Stimulated activated naive CD4-positive, alpha-beta T cell treated with Interleukin-2 at 50 U/mL for 16 hours (primary cell): Measurements from ENCODE around the gene METTL17.
"Not testable (repeated sequence)": the region's sequence is repeated elsewhere in the genome, so short reads cannot be mapped to it uniquely, and the experiment has no call there.

Source experiments
- DNase-seq: peaks from one replicate; lab custom pipeline; 2025; lab: John Stamatoyannopoulos, UW

Gene METTL17

DNA sequence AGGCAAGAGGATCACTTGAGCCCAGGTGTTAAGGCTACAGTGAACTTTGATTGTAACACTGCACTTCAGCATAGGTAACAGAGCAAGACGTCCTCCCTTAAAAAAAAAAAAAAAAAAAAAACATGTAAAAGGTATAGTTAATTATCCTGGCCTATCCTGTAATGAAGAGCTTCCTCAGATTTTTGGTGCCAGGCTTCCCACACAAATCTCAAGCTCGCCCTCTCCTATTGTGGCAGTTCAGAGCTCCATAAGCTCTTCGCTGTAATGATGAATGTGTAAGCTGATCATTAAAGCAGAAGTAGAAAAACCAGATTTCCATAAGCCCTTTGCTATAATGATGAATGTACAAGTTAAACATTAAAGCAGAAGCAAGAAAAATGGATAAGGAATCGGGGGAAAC is 7.3 kb downstream of the METTL17 start:
- no peak for DNase-seq

- DNase-seq = no peak
Observed at GRCh38 chr14:20997564-20997963, 7.8 kb downstream of the METTL17 start.

DNA sequence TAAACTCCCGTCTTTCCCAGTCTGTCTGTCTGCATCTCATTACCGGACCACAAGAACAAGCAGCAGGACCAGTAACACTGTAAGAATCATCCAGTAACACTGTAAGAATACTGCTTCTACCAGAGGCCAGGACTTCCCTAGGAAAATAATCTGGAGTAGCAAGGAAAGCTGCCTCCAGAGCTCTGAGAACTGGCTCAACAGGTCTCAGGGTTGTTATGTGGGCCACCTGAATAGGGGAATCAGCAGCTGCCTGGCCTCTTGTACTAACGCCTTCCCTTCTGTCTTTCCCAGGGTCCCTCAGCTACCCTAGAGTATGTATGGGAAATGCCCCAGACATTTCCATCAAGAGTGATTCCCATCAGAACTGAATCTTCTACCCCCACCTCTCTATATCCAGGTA is 8.4 kb downstream of the METTL17 start:
- DNase-seq = no peak

DNA sequence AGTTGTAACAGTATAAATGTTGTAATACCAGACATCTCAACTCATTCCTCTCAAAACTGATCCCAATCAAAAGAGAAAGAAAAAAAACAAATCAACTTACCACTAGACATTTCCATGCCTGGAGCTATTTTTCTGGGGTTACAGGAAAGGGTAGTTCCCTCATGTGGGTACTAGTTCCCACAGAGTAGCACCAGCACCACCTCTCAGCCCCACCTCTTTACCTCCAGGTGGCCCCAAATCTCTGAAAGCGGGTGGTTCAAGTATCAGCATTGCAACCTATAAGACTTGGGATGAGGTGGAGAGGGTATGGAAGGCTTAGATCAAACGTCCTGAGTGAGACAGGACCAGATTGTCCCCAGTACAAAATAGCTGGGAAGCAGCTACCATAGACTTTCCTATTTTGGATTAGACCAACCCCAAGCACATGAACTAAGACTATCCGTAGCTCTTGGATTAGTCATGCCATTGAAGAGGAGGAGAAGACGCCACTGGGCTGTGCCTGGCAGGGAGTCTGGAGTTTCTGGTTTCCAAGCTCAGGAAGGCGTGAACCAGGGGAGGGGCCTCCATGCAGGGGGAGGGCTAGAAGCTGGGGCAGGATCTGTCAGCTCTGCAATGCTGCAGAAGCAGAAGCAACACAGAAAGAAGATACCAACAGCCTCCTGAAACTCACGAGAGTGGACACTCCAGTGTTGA is 9.0 kb downstream of the METTL17 start, which contains the start of gene SLC39A2:
Gene SLC39A2 (plus strand): TSS at position 620 of the 693 bp plus-strand sequence. CDS start 154 bp downstream, outside the sequence.
- no peak for DNase-seq

- no peak for DNase-seq
Observed at GRCh38 chr14:20999591-20999990, 9.8 kb downstream of the METTL17 start.

DNA sequence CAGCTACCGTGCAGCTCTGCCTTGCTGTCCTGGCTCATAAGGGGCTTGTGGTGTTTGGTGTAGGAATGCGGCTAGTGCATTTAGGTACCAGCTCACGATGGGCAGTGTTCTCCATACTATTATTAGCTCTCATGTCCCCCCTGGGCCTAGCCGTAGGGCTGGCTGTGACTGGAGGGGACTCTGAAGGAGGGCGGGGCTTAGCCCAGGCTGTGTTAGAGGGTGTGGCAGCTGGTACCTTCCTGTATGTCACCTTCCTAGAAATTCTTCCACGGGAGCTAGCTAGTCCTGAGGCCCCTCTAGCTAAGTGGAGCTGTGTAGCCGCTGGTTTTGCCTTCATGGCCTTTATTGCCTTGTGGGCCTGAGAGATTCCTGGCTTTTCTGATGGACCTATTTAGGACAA is 11.4 kb downstream of the METTL17 start:
- no peak for DNase-seq

DNA sequence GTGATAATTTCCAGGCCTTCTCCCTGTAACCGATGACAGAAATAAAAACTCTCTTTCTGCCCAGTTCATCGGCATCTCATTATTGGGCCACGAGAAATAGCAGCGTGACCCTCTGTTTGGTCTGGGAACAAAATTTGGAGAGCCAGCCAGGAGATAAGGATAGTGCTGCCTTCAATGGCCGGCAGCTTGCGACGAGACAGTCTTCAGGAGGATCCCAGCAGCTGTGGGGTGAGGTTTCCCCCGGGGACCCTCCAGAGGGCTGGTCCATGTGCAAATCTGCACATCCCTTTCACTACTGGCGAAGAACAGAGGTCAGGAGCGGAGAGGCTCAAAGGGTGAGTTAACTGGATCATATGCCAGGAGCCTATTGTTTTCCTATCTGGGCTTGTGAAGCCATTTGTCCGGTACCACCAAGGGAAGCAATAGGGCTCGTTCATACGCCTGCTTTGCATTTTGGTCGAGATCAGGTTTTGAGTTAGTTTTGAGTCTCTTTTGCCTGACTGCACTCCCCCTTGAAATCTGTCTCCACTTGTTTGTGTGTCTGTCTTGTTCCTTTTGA is 14.1 kb downstream of the METTL17 start:
- no peak for DNase-seq

GRCh38 chr14:21009721-21010120 is 19.9 kb downstream of the METTL17 start:
- not testable (repeated sequence) for DNase-seq

DNA sequence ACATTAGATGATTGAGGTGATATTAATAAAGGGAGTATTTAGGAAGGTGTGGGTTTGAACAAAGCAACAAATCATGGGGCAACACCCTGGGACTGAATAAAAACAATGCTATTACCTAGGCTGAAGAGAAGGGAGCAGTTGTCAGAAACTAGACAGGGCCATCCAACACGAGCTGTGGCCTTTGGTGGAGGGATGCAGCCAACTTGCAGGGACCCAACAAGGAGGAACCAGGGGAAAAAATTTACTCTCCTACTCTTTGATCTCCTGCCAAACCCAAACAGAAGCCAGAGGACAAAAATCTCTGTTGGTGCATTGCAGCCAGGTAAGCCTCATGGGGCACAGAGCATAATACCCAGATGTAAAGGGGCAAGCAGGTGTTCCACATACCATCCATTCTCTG is 21.4 kb downstream of the METTL17 start:
- no peak for DNase-seq

DNA sequence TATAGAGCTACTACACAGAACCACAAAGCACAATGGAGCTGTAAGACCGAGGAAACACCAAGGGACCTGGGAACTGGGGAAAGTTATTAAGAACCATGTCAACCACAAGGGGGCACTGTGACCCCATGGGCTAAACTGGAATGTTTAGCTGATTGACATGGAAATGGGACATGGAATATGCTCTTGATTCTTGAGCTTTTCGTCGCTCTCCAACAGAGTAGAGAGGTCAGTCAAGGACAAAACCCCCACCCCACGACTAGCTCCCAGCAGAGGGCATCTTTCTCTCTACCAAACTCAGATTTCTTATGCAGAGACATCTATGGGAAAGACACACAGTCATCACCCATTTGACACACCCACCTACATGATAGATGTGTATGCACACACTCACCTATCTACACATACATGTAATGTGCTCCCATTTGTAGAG is 25.0 kb downstream of the METTL17 start:
- peak; percentile 69 for DNase-seq

DNA sequence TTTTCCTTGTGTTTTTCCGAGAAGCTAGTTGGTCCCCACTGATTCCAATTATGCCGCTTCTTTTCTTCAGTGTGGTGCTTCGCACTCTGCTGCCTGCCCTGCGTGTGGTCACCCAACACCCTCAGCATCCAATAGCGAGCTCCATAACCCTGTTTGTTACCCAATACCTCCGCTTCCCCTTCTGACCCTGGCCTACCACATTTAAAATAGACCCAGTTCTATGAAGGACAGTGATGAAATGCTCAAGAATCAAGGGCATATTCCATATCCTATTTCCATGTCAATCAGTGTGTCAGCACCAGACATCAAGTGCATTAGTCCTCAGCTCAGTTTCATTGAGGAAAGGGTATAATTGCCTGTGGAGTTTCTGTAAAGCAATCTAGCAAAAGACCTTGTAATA is 25.5 kb downstream of the METTL17 start:
- DNase-seq = no peak

DNA sequence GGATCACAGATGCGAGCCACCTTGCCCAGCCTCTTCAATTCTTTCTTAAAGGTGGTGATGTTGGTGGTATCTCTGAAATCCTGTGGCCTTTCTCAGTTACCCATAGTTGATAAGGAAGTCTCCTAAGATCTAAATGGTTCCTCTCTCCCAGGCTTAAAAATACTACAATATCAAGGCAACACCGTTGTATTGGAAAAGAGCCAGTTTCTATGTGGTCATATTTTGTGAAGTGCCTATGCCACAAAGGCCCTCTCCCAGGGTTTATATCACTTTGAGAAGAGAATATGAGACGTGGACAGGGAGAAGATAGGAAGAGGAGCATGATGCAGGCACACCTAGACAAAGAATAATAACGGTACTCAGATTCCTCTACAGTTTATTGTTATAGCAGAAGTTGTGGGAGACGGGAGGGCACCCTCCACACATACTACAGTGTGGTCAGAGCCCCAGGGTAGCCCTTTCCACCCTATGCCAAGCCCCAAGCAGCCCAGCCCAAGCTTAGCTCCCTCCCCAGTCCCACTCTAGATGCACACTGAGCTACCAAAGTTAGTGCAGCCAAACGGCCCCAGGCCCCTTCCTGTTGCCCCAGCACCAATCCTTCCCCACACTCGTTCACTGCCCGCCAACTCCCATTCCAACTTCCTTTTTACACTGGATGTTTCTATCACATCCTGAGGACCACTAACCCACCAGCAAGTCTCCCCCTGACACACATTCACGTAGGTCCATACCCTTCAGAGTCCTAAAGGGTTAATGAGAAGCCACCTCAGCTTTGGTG is 26.8 kb downstream of the METTL17 start:
- DNase-seq = no peak

GRCh38 chr14:21017528-21018245 is 27.9 kb downstream of the METTL17 start:
- DNase-seq = no peak

DNA sequence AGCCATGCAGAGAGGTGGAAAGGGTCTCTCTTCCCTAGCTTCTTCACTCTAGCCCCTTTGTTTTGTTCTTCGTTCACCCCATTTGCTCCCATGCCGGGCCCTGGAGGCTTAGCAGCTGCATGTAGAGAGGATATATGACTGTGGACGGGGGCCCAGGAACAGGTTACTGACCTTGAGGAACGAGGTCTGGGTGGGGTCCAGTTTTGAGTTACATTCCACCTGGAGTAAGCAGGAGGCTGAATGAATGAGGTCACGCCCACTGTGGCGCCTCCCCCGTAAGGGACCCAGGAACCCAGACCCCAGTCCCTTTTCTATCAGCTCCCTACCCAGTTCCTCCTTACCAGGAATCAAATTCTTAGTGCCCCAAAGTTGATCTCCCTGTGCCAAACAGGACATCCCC is 28.5 kb downstream of the METTL17 start:
- no peak for DNase-seq

- DNase-seq = no peak
Observed at GRCh38 chr14:21018781-21019180, 29.0 kb downstream of the METTL17 start.

- DNase-seq = no peak
Observed at GRCh38 chr14:21019366-21019765, 29.6 kb downstream of the METTL17 start.

DNA sequence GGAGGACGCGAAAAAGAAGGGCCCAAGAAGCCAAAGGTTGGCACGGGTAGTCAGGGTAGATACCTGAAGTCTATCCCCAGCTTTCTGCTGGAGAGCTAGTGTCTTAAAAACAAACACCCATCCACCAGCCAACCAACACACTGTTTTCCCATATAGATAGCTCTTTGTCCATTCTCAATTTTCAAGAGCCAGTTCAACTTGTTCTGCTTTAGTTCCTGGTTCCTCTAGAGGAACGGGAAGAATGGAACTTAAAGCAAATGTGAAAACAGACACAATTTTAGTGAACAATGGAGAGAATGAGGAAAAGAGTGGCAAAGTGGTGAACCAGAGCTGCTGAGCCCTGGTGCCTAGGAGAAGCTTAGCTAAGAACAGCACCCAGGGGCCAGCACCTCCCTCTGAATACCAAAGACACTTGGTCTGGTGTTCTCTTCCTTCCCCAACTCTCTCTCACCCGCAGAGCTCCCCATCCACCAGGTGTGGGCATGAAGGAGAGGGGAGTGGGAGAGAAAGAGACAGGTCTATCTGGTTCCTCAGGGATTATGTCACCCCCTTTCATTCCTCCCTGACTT is 31.3 kb downstream of the METTL17 start:
- DNase-seq = no peak

DNA sequence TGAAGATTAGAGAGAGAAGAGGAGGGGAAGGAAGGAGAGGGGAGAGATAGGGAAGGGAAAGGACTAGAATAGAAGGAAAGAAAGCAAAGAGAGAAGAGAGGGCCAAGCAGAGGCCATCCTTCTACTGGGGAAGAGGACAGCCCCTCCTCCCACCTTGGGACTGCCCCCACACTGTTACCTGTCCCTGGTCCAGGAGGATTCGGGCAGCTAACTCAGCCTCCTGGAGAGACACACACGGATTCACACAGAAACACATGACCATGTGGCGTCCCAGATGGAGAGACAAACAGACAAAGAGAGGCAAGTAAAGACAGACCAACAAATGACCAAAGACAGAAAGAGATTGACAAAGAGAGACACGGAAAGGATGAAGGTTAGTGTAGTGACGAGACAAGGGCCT is 32.9 kb downstream of the METTL17 start:
- DNase-seq = no peak

- no peak for DNase-seq
Observed at GRCh38 chr14:21023174-21023573, 33.4 kb downstream of the METTL17 start.

- DNase-seq = no peak
Observed at GRCh38 chr14:21023817-21024584, 34.2 kb downstream of the METTL17 start.
